WERI-Rb-1 (cell line): ENCODE measurements around the gene WIPF2.
A peak's percentile ranks its signal among the peaks of the same experiment; 100 is the strongest.
"Not testable (repeated sequence)": the region's sequence is repeated elsewhere in the genome, so short reads cannot be mapped to it uniquely, and the experiment has no call there.

ENCODE experiments used
- DNase-seq: peaks from one replicate; pipeline ENCODE4 v3.0.0-alpha.2; 2020
- H3K27ac ChIP-seq: fragments of 250-450 bp; sonication (Bioruptor Pico); 2 replicates; pipeline ENCODE4 v1.5.1; 2020; ENCODE audit warnings: mild to moderate bottlenecking, moderate library complexity
- H3K27me3 ChIP-seq: fragments of 250-450 bp; sonication (Bioruptor Pico); 2 replicates; pipeline ENCODE4 v1.5.1; 2021; ENCODE audit warnings: mild to moderate bottlenecking, low read depth, moderate library complexity; ENCODE audit not compliant: insufficient read depth, severe bottlenecking
- H3K36me3 ChIP-seq: fragments of 250-450 bp; sonication (Bioruptor Pico); 2 replicates; pipeline ENCODE4 v1.5.1; 2020; ENCODE audit warnings: mild to moderate bottlenecking, moderate library complexity
- H3K4me3 ChIP-seq: 2 replicates; pipeline ENCODE4 v1.5.1; 2011; ENCODE audit warnings: low read depth, mild to moderate bottlenecking, control low read depth, low read length
- H3K9me3 ChIP-seq: fragments of 250-450 bp; sonication (Bioruptor Pico); 2 replicates; pipeline ENCODE4 v1.5.1; 2021; ENCODE audit warnings: mild to moderate bottlenecking, moderate library complexity; ENCODE audit not compliant: severe bottlenecking
- TF ChIP-seq, protein P1 (sequence below): IDR thresholded peaks from 2 replicates; pipeline ENCODE4 v1.5.1; 2011; ENCODE audit warnings: low read depth, mild to moderate bottlenecking, control low read depth, inconsistent platforms, low read length

WIPF2 gene

DNA sequence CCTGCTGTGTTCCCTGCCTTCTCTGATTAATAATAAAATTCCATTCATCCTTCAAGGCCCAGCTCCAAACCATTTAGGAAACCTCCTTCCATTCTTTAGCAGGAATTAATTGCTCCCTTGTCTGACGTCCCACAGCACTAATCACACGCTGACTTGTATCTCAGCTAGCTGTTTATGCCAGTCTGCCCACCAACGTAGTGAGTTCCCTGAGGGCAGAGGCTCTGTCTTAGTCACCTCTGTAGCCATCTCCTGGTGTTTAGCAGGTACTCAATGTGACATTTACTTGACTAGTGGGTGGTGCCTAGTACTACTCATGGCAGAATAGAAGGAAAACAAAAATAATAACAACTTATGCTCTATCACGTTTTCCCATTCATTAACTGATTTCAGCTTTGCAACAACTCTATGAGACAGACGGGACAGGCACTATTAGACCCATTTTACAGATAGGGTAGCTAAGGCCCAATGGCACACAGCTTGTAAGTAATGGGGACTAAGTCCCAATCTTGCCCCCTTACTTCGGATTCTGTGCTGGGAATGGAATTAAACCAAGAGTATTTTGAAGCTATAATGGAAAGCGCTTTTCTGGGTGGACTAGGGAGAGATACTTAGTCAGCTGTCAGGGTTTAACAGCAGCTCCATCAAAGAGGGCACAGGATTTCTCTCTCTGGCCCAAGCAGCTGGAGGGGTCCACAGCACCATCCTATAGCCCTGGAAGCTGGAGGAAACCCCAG lies 931 bp upstream of the WIPF2 start:
- H3K9me3 ChIP-seq, result no peaks in the 10 kb centered on the region
- DNase-seq, result no peak
- TF ChIP-seq, protein P1, sequence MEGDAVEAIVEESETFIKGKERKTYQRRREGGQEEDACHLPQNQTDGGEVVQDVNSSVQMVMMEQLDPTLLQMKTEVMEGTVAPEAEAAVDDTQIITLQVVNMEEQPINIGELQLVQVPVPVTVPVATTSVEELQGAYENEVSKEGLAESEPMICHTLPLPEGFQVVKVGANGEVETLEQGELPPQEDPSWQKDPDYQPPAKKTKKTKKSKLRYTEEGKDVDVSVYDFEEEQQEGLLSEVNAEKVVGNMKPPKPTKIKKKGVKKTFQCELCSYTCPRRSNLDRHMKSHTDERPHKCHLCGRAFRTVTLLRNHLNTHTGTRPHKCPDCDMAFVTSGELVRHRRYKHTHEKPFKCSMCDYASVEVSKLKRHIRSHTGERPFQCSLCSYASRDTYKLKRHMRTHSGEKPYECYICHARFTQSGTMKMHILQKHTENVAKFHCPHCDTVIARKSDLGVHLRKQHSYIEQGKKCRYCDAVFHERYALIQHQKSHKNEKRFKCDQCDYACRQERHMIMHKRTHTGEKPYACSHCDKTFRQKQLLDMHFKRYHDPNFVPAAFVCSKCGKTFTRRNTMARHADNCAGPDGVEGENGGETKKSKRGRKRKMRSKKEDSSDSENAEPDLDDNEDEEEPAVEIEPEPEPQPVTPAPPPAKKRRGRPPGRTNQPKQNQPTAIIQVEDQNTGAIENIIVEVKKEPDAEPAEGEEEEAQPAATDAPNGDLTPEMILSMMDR, result no peak
- peaks cover under 1% of the 10 kb centered on the region; the same call in 1 of the 2 replicates for H3K36me3 ChIP-seq
- peak overlapping the region; percentile 75 for H3K4me3 ChIP-seq
- peak overlapping the region; percentile 78 for H3K27ac ChIP-seq
- no peaks in the 10 kb centered on the region for H3K27me3 ChIP-seq

DNA sequence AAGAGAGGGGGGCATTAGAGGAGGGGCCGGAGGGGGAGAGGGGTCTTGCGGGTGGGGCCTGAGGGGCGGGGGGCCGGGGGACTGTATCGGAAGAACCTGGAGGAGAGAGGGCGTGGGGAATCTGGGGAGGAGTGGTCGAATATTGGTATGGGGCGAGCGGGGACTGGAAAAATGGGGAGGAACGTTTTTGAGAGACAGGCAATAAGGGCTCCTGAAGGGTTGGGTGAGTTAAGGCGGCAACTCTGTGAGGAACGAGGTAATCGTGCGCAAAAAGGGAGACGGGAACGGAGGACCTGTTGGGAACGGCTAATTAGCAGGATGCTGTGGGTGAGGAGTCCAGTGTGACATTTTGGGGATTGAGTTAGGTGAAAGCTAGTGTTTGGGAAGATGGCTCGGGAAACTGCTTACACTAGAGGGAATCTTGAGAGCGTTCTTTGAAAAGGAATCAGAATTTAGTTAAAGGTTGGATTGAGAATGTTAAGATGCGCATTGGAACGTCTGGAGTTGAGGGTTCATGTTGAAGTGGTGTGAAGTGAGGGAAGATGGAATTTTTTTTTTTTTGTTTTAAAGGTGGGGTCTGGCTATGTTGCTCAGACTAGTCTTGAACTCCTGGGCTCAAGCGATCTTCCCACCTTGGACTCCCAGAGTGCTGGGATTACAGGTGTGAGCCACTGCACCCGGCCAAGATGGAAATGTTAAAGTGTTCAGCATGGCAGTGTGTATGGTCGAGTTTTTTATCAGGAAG lies 662 bp downstream of the WIPF2 start:
- DNase-seq, result no peak
- peak overlapping the region; percentile 78 for H3K27ac ChIP-seq
- no peaks in the 10 kb centered on the region for H3K9me3 ChIP-seq
- no peaks in the 10 kb centered on the region for H3K27me3 ChIP-seq
- TF ChIP-seq, protein P1, result no peak
- H3K36me3 ChIP-seq, result peaks cover 6% of the 10 kb centered on the region
- peak overlapping the region; percentile 95 for H3K4me3 ChIP-seq

DNA sequence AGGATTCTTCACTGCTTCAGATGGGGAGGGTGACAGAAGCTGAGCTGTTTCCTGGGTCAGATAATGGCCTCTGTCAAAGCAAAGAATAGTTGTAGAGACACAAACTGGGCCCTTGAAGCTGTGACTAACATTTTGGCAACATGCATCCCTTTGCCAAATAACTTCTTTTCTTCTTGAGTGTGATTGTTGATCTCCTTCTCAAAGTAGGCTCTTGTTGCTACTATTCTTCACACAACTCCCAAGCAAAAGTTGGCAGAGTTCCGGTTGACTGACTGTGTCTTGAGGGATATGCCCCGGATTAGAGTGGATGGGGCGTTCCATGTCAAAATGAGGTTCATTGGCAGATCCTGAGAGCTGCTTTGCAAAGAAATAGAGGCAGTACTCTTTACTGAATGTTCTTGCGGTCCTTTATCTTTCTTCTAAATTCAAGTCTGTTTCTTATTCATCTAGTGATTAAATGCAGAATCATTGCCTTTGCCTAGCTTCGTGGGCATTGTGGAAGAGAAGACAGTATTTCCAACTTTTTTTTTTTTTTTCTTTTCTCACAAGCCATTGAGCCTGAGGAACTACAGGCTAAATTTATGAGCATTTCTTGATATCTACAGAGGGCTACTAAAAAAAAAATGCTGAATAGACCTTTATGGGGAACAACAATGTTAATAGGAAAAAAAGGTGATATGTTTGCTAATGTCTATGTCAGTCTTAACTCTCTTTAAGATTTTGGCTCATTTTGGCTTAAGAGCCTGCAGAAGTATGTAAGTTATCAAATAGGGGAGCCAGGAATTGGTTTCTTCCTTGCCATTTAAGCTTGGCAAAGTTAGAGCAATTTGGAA lies 5.8 kb downstream of the WIPF2 start:
- no peaks in the 10 kb centered on the region for H3K9me3 ChIP-seq
- H3K27me3 ChIP-seq, result no peaks in the 10 kb centered on the region
- TF ChIP-seq, protein P1, result no peak
- DNase-seq, result peak; percentile 51
- peaks cover 45% of the 10 kb centered on the region for H3K36me3 ChIP-seq
- H3K27ac ChIP-seq, result peak overlapping the region; percentile 54
- H3K4me3 ChIP-seq, result no peak overlapping the region

GRCh38 chr17:40229146-40229545 lies 10.0 kb downstream of the WIPF2 start:
- H3K27me3 ChIP-seq, DNase-seq, H3K4me3 ChIP-seq, H3K27ac ChIP-seq, H3K9me3 ChIP-seq: not testable (repeated sequence)
- peaks cover 60% of the 10 kb centered on the region for H3K36me3 ChIP-seq

- no peak for DNase-seq
- no peaks in the 10 kb centered on the region for H3K9me3 ChIP-seq
- H3K27ac ChIP-seq, result peak overlapping the region; percentile 70
- TF ChIP-seq, protein P1, result no peak
- peaks cover 56% of the 10 kb centered on the region for H3K36me3 ChIP-seq
- H3K27me3 ChIP-seq, result no peaks in the 10 kb centered on the region
- H3K4me3 ChIP-seq, result no peak overlapping the region; the same call in 1 of the 2 replicates
Measured at GRCh38 chr17:40230670-40231069, 11.6 kb downstream of the WIPF2 start.

GRCh38 chr17:40231928-40232327 lies 12.8 kb downstream of the WIPF2 start:
- H3K9me3 ChIP-seq, H3K4me3 ChIP-seq, DNase-seq, H3K27me3 ChIP-seq: not testable (repeated sequence)
- peaks cover 55% of the 10 kb centered on the region for H3K36me3 ChIP-seq
- H3K27ac ChIP-seq, result peak overlapping the region; percentile 70
